GM11168 (cell line): ENCODE results near the gene LMAN2.

ENCODE experiments used
- in situ Hi-C: fragments of 300-500 bp; cut with MboI; formaldehyde crosslinking; loops from one replicate; pipeline ENCODE4 v1.12.0; 2022; ENCODE audit warnings: low sequenced_read_pairs; ENCODE audit not compliant: unreplicated experiment

LMAN2 gene

GRCh38 chr5:177351392-177352329 lies at the start of gene LMAN2:
Gene LMAN2, minus strand, starts transcription at chr5:177351668. Its CDS starts 21 bp downstream, at chr5:177351647.
- in situ Hi-C loops: no loop called here

- in situ Hi-C loops: no loop called here
These were observed 48.8 kb upstream of the LMAN2 start, which contains the start of gene PFN3 for GRCh38 chr5:177399997-177400868. Gene PFN3, minus strand, starts transcription at chr5:177400661. Its CDS starts 85 bp downstream, at chr5:177400576.

GRCh38 chr5:177397875-177398390 lies 46.5 kb upstream of the LMAN2 start:
- in situ Hi-C loops: no loop called here

GRCh38 chr5:177396807-177397206 lies 45.3 kb upstream of the LMAN2 start:
- in situ Hi-C loops: no loop called here

GRCh38 chr5:177396078-177396477 lies 44.6 kb upstream of the LMAN2 start:
- in situ Hi-C loops: no loop called here

- in situ Hi-C loops: no loop called here
These were observed 42.5 kb upstream of the LMAN2 start for GRCh38 chr5:177393990-177394389.

- in situ Hi-C loops: no loop called here
These were observed 41.8 kb upstream of the LMAN2 start for GRCh38 chr5:177393206-177393765.

GRCh38 chr5:177392765-177393164 lies 41.3 kb upstream of the LMAN2 start:
- in situ Hi-C loops: no loop called here

GRCh38 chr5:177390363-177391300 lies 39.2 kb upstream of the LMAN2 start:
- in situ Hi-C loops: no loop called here

- in situ Hi-C loops: no loop called here
These were observed 38.0 kb upstream of the LMAN2 start for GRCh38 chr5:177389241-177390169.

- in situ Hi-C loops: no loop called here
These were observed 37.1 kb upstream of the LMAN2 start for GRCh38 chr5:177388521-177389052.

GRCh38 chr5:177387405-177387804 lies 35.9 kb upstream of the LMAN2 start:
- in situ Hi-C loops: no loop called here

GRCh38 chr5:177386542-177386941 lies 35.1 kb upstream of the LMAN2 start:
- in situ Hi-C loops: no loop called here

- in situ Hi-C loops: no loop called here
These were observed 34.3 kb upstream of the LMAN2 start for GRCh38 chr5:177385720-177386119.

- in situ Hi-C loops: loop anchor here (5.0 kb wide), 1 partner anchor 67 kb away; no protein-coding TSS in a partner anchor
These were observed 32.7 kb upstream of the LMAN2 start, which contains the start of gene SLC34A1 for GRCh38 chr5:177384134-177384533. Gene SLC34A1, plus strand, starts transcription at chr5:177384434. Its CDS starts 1,308 bp downstream, at chr5:177385742.

GRCh38 chr5:177383181-177383580 lies 31.7 kb upstream of the LMAN2 start:
- in situ Hi-C loops: loop anchor here (5.0 kb wide), 1 partner anchor 66 kb away; no protein-coding TSS in a partner anchor

- in situ Hi-C loops: loop anchor here (5.0 kb wide), 1 partner anchor 65 kb away; no protein-coding TSS in a partner anchor
These were observed 31.1 kb upstream of the LMAN2 start for GRCh38 chr5:177382423-177383029.
